Liver (tissue), 9 donors: ENCODE results near the gene TM7SF2. TPM values are rescaled to one million over a fixed set of nuclear protein-coding genes. Genes with fewer than 3 reads are reported as not detected.
A peak's percentile ranks its signal among the peaks of the same experiment; 100 is the strongest.

Experiments used
- DNase-seq: peaks from one replicate; pipeline ENCODE4 v3.0.0-alpha.2; 2017; ENCODE audit warnings: low spot score
- H3K27ac ChIP-seq, 2 donors: one replicate each; pipeline ENCODE4 v1.7.0; 2013; ENCODE audit warnings: inconsistent platforms in 2 of 2, low read length in 2 of 2, control low read depth in 1 of 2, low read depth in 1 of 2, mild to moderate bottlenecking in 1 of 2
- H3K27me3 ChIP-seq, 4 donors: one replicate each; pipeline versions ENCODE4 v1.6.1 to v1.7.0; 2013; ENCODE audit warnings: low read length in 3 of 4, inconsistent platforms in 1 of 4, mild to moderate bottlenecking in 1 of 4, moderate library complexity in 1 of 4; ENCODE audit not compliant: control insufficient read depth in 4 of 4, insufficient read depth in 4 of 4
- H3K36me3 ChIP-seq, 4 donors: one replicate each; pipeline versions ENCODE4 v1.6.1 to v1.7.0; 2013; ENCODE audit warnings: low read length in 3 of 4, mild to moderate bottlenecking in 3 of 4, low read depth in 1 of 4, moderate library complexity in 1 of 4; ENCODE audit not compliant: control insufficient read depth in 4 of 4, insufficient read depth in 3 of 4
- H3K4me1 ChIP-seq, 4 donors: one replicate each; pipeline versions ENCODE4 v1.6.1 to v1.7.0; 2013; ENCODE audit warnings: low read length in 3 of 4, mild to moderate bottlenecking in 3 of 4, moderate library complexity in 1 of 4; ENCODE audit not compliant: control insufficient read depth in 4 of 4, insufficient read depth in 4 of 4
- H3K4me3 ChIP-seq, 3 donors: one replicate each; pipeline versions ENCODE4 v1.6.1 to v1.7.0; 2013; ENCODE audit warnings: low read length in 3 of 3, control low read depth in 1 of 3, low read depth in 1 of 3, mild to moderate bottlenecking in 1 of 3
- H3K9ac ChIP-seq, 2 donors: one replicate each; pipeline ENCODE4 v1.7.0; 2013; ENCODE audit warnings: low read length in 2 of 2, mild to moderate bottlenecking in 2 of 2, moderate library complexity in 2 of 2, control low read depth in 1 of 2, low read depth in 1 of 2
- H3K9me3 ChIP-seq, 4 donors: one replicate each; pipeline versions ENCODE4 v1.6.1 to v1.7.0; 2013; ENCODE audit warnings: low read length in 3 of 4; ENCODE audit not compliant: control insufficient read depth in 4 of 4
- ATF3 ChIP-seq: IDR thresholded peaks from 2 replicates; pipeline ENCODE4 v1.6.1; 2016; ENCODE audit warnings: antibody characterized with exemption
- CTCF ChIP-seq: fragments of 150-350 bp; IDR thresholded peaks from 2 replicates; pipeline ENCODE4 v1.5.1; 2017; ENCODE audit warnings: improper control_type of control experiment, low read depth, low read length; ENCODE audit not compliant: missing input control
- EGR1 ChIP-seq, 2 donors: IDR thresholded peaks; 2 replicates each; pipeline ENCODE4 v1.6.1; 2016 to 2018; ENCODE audit warnings: antibody characterized with exemption in 2 of 2, low read depth in 2 of 2
- FOXA2 ChIP-seq: IDR thresholded peaks from 2 replicates; pipeline ENCODE4 v1.6.1; 2016; ENCODE audit warnings: antibody characterized with exemption
- GABPA ChIP-seq, 2 donors: IDR thresholded peaks in 1 of 2; conservative IDR thresholded peaks in 1 of 2; 2 replicates each; pipeline ENCODE4 v1.6.1; 2016; ENCODE audit warnings: antibody characterized with exemption in 2 of 2, mild to moderate bottlenecking in 1 of 2, moderate library complexity in 1 of 2
- HNF4A ChIP-seq, 2 donors: conservative IDR thresholded peaks; 2 replicates each; pipeline ENCODE4 v1.6.1; 2016; ENCODE audit warnings: antibody characterized with exemption in 2 of 2, mild to moderate bottlenecking in 2 of 2
- HNF4G ChIP-seq: IDR thresholded peaks from 2 replicates; pipeline ENCODE4 v1.6.1; 2016; ENCODE audit warnings: antibody characterized with exemption
- JUND ChIP-seq, 2 donors: IDR thresholded peaks; 2 replicates each; pipeline ENCODE4 v1.6.1; 2016; ENCODE audit warnings: antibody characterized with exemption in 2 of 2
- MAX ChIP-seq: IDR thresholded peaks from 2 replicates; pipeline ENCODE4 v1.6.1; 2016; ENCODE audit warnings: antibody characterized with exemption
- NR2F2 ChIP-seq: IDR thresholded peaks from 2 replicates; pipeline ENCODE4 v1.6.1; 2016; ENCODE audit warnings: antibody characterized with exemption
- RAD21 ChIP-seq, 2 donors: IDR thresholded peaks; 2 replicates each; pipeline ENCODE4 v1.6.1; 2016; ENCODE audit warnings: antibody characterized with exemption in 2 of 2, mild to moderate bottlenecking in 2 of 2
- REST ChIP-seq: IDR thresholded peaks from 2 replicates; pipeline ENCODE4 v1.6.1; 2016; ENCODE audit warnings: antibody characterized with exemption, mild to moderate bottlenecking
- RXRA ChIP-seq, 2 donors: IDR thresholded peaks; 2 replicates each; pipeline ENCODE4 v1.6.1; 2017 to 2018; ENCODE audit warnings: antibody characterized with exemption in 2 of 2, mild to moderate bottlenecking in 1 of 2
- SP1 ChIP-seq: IDR thresholded peaks from 2 replicates; pipeline ENCODE4 v1.6.1; 2018; ENCODE audit warnings: antibody characterized with exemption, mild to moderate bottlenecking
- TAF1 ChIP-seq: conservative IDR thresholded peaks from 2 replicates; pipeline ENCODE4 v1.6.1; 2016; ENCODE audit warnings: antibody characterized with exemption, mild to moderate bottlenecking
- YY1 ChIP-seq: IDR thresholded peaks from 2 replicates; pipeline ENCODE4 v1.6.1; 2016; ENCODE audit warnings: antibody characterized with exemption, mild to moderate bottlenecking
- ZBTB33 ChIP-seq: IDR thresholded peaks from 2 replicates; pipeline ENCODE4 v1.6.1; 2016; ENCODE audit warnings: antibody characterized with exemption
- WGBS: extraction: QIAGEN DNeasy Blood & Tissue Kit; methylation state at CpG from one replicate; pipeline ENCODE4 v1.1.7; 2013; 5-methylcytosine and 5-hydroxymethylcytosine counted together
- polyA plus RNA-seq, 2 donors: library from polyadenylated mRNA; stranded (reverse) in 1 of 2; unstranded in 1 of 2; fragments of 200-250 nt in 1 of 2; fragments of >200 nt in 1 of 2; fragmentation: Nextera tagmentation in 1 of 2; extraction: Ambion mirVana in 1 of 2; gene quantifications; one replicate each; pipeline versions ENCODE4 v1.2.1 to v1.2.3, GENCODE V29; 2013 to 2015
- total RNA-seq, 2 donors: library from RNA; depleted of rRNA; stranded (reverse); fragments of >200 nt; gene quantifications; one replicate each; pipeline ENCODE4 v1.2.3, GENCODE V29; 2014
- donor health status: healthy.
- donor health status: healthy.
- donor health status: healthy.
- donor health status: healthy.
- donor health status: healthy.

Gene TM7SF2
- total and polyA plus RNA-seq, 4 donors, result 39.0 to 337 (median 89.1) TPM

- Histone ChIP-seq H3K9me3 (no peaks in the 10 kb centered on the region), H3K27ac (peak overlapping the region; percentile 69 to 81), H3K9ac (no peak overlapping the region), H3K4me1 (peaks cover 9 to 27% (median 25%) of the 10 kb centered on the region in 4 donors), H3K36me3 (no peaks in the 10 kb centered on the region), H3K4me3 (no peak overlapping the region), H3K27me3 (no peaks in the 10 kb centered on the region)
- DNase-seq, result no peak
- TF ChIP-seq JUND (IDR thresholded peaks at IDR 0.05) (no peak), EGR1 (IDR thresholded peaks at IDR 0.05; ENCODE audit: low read depth in 2 of 2) (no peak), ZBTB33 (no peak), RAD21 (IDR thresholded peaks at IDR 0.05) (no peak), SP1 (no peak), ATF3 (no peak), CTCF (no peak), GABPA (IDR thresholded peaks at IDR 0.05 in 1 of 2, conservative IDR thresholded peaks at IDR 0.05 in 1 of 2) (no peak), RXRA (IDR thresholded peaks at IDR 0.05) (no peak), REST (no peak), HNF4A (conservative IDR thresholded peaks at IDR 0.05) (no peak)
- 74% methylated on average over 3 of the region's 3 CpGs for WGBS
These were observed 39.7 kb downstream of the TM7SF2 start for GRCh38 chr11:65151331-65151899.

GRCh38 chr11:65152122-65152521 lies 40.5 kb downstream of the TM7SF2 start:
- no peak overlapping the region for H3K27ac ChIP-seq
- DNase-seq, result no peak
- no peak overlapping the region for H3K9ac ChIP-seq
- WGBS, result 74% methylated on average over 2 of the region's 2 CpGs
- peaks cover 7 to 23% (median 20%) of the 10 kb centered on the region in 4 donors for H3K4me1 ChIP-seq
- no peaks in the 10 kb centered on the region for H3K9me3 ChIP-seq
- no peaks in the 10 kb centered on the region for H3K27me3 ChIP-seq
- H3K4me3 ChIP-seq, result no peak overlapping the region
- H3K36me3 ChIP-seq, result no peaks in the 10 kb centered on the region
- TF ChIP-seq HNF4G (no peak), YY1 (no peak), NR2F2 (no peak), CTCF (no peak), JUND (IDR thresholded peaks at IDR 0.05) (no peak), GABPA (IDR thresholded peaks at IDR 0.05 in 1 of 2, conservative IDR thresholded peaks at IDR 0.05 in 1 of 2) (no peak), REST (no peak), FOXA2 (no peak), TAF1 (no peak), MAX (no peak), ATF3 (no peak), HNF4A (conservative IDR thresholded peaks at IDR 0.05) (no peak), RXRA (IDR thresholded peaks at IDR 0.05) (no peak), SP1 (no peak)
